Astrocyte (in vitro differentiated cells and primary cell): ENCODE results near the gene MEGF11. TPM values are rescaled to one million over a fixed set of nuclear protein-coding genes. Genes with fewer than 3 reads are reported as not detected.

Experiments used
- DNase-seq: peaks from one replicate; pipeline ENCODE4 v3.0.0-alpha.2; 2010; ENCODE audit warnings: low read depth
- FAIRE-seq: peaks from 2 replicates; lab custom pipeline; 2011; peaks lifted over from hg19 to GRCh38; lab: Jason Lieb, UNC
- H2AFZ ChIP-seq: 2 replicates; pipeline ENCODE4 v1.6.0; 2012; ENCODE audit warnings: low read depth, low read length, inconsistent platforms
- H3K27ac ChIP-seq: 2 replicates; pipeline ENCODE4 v1.5.1; 2011; ENCODE audit warnings: low read depth, low read length, inconsistent platforms
- H3K27me3 ChIP-seq: 2 replicates; pipeline ENCODE4 v1.6.0; 2011; ENCODE audit warnings: low read length, inconsistent platforms; ENCODE audit not compliant: insufficient read depth
- H3K36me3 ChIP-seq: 2 replicates; pipeline ENCODE4 v1.5.1; 2011; ENCODE audit warnings: low read length, inconsistent platforms; ENCODE audit not compliant: insufficient read depth
- H3K4me1 ChIP-seq: 2 replicates; pipeline ENCODE4 v1.5.1; 2011; ENCODE audit warnings: low read length, inconsistent platforms; ENCODE audit not compliant: insufficient read depth
- H3K4me2 ChIP-seq: 2 replicates; pipeline ENCODE4 v1.6.0; 2012; ENCODE audit warnings: low read length, inconsistent platforms
- H3K4me3 ChIP-seq: 2 replicates; pipeline ENCODE4 v1.5.1; 2011; ENCODE audit warnings: low read depth, mild to moderate bottlenecking, low read length, inconsistent platforms; ENCODE audit not compliant: insufficient read depth
- H3K79me2 ChIP-seq: 2 replicates; pipeline ENCODE4 v1.6.0; 2012; ENCODE audit warnings: mild to moderate bottlenecking, low read length, inconsistent platforms; ENCODE audit not compliant: insufficient read depth
- H3K9ac ChIP-seq: 2 replicates; pipeline ENCODE4 v1.6.0; 2012; ENCODE audit warnings: mild to moderate bottlenecking, low read length, inconsistent platforms
- H3K9me3 ChIP-seq: 2 replicates; pipeline ENCODE4 v1.5.1; 2012; ENCODE audit warnings: low read depth, mild to moderate bottlenecking, low read length, inconsistent platforms; ENCODE audit not compliant: insufficient read depth
- H4K20me1 ChIP-seq: 2 replicates; pipeline ENCODE4 v1.6.0; 2012; ENCODE audit warnings: low read length, inconsistent platforms; ENCODE audit not compliant: insufficient read depth
- H3K27ac Mint-ChIP-seq: one replicate; pipeline ENCODE4 v1.8.0; 2021; ENCODE audit warnings: mild to moderate bottlenecking, mixed read lengths; ENCODE audit not compliant: unreplicated experiment
- H3K27me3 Mint-ChIP-seq: one replicate; pipeline ENCODE4 v1.8.0; 2021; ENCODE audit warnings: low read depth, mixed read lengths; ENCODE audit not compliant: unreplicated experiment
- H3K36me3 Mint-ChIP-seq: one replicate; pipeline ENCODE4 v1.8.0; 2021; ENCODE audit warnings: low read depth, mixed read lengths; ENCODE audit not compliant: unreplicated experiment
- H3K4me1 Mint-ChIP-seq: one replicate; pipeline ENCODE4 v1.8.0; 2021; ENCODE audit warnings: low read depth, mixed read lengths; ENCODE audit not compliant: unreplicated experiment
- H3K4me3 Mint-ChIP-seq: one replicate; pipeline ENCODE4 v1.8.0; 2021; ENCODE audit warnings: mild to moderate bottlenecking, moderate library complexity, mixed read lengths; ENCODE audit not compliant: unreplicated experiment
- H3K9me3 Mint-ChIP-seq: one replicate; pipeline ENCODE4 v1.8.0; 2021; ENCODE audit warnings: mild to moderate bottlenecking, mixed read lengths; ENCODE audit not compliant: unreplicated experiment
- CTCF ChIP-seq: IDR thresholded peaks from 2 replicates; pipeline ENCODE4 v1.5.1; 2011; ENCODE audit warnings: low read depth, mild to moderate bottlenecking, inconsistent platforms, low read length, moderate library complexity; ENCODE audit not compliant: insufficient read depth
- EZH2 ChIP-seq: IDR thresholded peaks from 2 replicates; pipeline ENCODE4 v1.6.1; 2012; ENCODE audit warnings: mild to moderate bottlenecking, low read length, inconsistent platforms; ENCODE audit not compliant: insufficient read depth
- total RNA-seq: library from RNA; stranded (reverse); gene quantifications from 2 replicates; pipeline ENCODE4 v1.2.1, GENCODE V29; 2021

MEGF11 gene
- total RNA-seq, 1 donor from 2014 or later: 0.16 TPM

DNA sequence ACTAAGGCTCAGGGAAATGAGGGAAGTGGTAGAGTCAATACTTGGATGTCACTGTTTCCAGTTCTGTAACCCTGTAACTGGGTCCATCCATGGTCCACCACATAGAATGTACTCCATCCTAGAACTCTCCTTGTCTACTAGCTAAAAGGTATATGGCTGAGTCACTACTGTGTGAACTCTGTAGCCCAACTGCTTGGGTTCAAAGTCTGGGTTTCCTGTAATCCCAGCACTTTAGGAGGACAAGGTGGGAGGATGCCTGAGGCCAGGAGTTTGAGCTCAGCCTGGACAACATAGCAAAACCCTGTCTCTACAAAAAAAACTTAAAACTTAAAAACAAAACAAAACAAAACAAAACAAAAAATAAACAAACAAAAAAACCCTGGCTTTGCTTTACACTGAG lies 34.5 kb upstream of the MEGF11 start:
- Histone ChIP-seq H3K27me3 (no peaks in the 10 kb centered on the region), H3K79me2 (no peaks in the 10 kb centered on the region), H3K4me3 (no peak overlapping the region), H3K9ac (no peak overlapping the region), H3K4me2 (no peak overlapping the region), H4K20me1 (no peaks in the 10 kb centered on the region), H3K36me3 (no peaks in the 10 kb centered on the region), H3K4me1 (peaks cover 2% of the 10 kb centered on the region), H3K27ac (no peak overlapping the region), H3K9me3 (no peaks in the 10 kb centered on the region), H2AFZ (no peak overlapping the region)
- DNase-seq (no peak), FAIRE-seq (no peak)
- no peak overlapping the region for H3K27ac Mint-ChIP-seq
- no peaks in the 10 kb centered on the region for H3K27me3 Mint-ChIP-seq
- no peaks in the 10 kb centered on the region for H3K9me3 Mint-ChIP-seq
- H3K36me3 Mint-ChIP-seq: no peaks in the 10 kb centered on the region
- H3K4me3 Mint-ChIP-seq: no peak overlapping the region
- no peak for TF ChIP-seq EZH2
- TF ChIP-seq CTCF: no peak
- peaks cover 1% of the 10 kb centered on the region for H3K4me1 Mint-ChIP-seq

DNA sequence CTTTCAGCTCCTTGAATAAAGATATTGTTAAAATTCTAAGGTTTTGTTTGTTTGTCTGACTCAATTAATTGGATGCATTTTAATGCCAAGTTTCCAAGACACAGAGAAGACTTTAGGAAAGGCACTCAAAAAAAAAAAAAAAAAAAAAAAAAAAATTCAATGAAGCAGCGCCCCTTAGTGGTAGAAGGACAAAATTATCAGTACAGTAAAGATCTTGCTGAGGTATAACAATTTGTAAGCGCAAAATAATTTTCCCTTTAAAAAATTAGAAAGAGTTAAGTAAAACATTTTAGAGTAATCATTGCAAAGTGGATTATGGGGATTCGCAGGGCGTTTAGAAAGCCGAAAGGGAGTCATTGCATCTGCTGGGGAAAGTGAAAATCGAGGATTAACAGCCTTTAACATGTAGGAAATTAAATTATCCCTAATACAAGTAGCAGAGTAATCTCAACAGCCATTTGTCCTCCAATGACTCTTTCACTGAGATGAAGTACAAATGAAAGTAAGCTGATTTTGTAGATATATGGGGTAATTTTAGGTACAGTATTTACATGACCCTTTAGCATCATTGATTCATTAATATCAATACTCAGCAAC lies 34.0 kb upstream of the MEGF11 start:
- Mint-ChIP-seq H3K36me3 (no peaks in the 10 kb centered on the region), H3K27me3 (no peaks in the 10 kb centered on the region), H3K27ac (no peak overlapping the region), H3K4me1 (peaks cover 1% of the 10 kb centered on the region), H3K4me3 (no peak overlapping the region), H3K9me3 (no peaks in the 10 kb centered on the region)
- no peaks in the 10 kb centered on the region for H4K20me1 ChIP-seq
- TF ChIP-seq CTCF (peak; percentile 71), EZH2 (no peak)
- H3K27ac ChIP-seq: no peak overlapping the region
- H3K79me2 ChIP-seq: no peaks in the 10 kb centered on the region
- no peak overlapping the region for H3K4me2 ChIP-seq
- H2AFZ ChIP-seq: no peak overlapping the region
- H3K4me1 ChIP-seq: no peaks in the 10 kb centered on the region
- no peaks in the 10 kb centered on the region for H3K9me3 ChIP-seq
- H3K36me3 ChIP-seq: no peaks in the 10 kb centered on the region
- DNase-seq (no peak), FAIRE-seq (no peak)
- no peak overlapping the region for H3K4me3 ChIP-seq
- H3K27me3 ChIP-seq: no peaks in the 10 kb centered on the region
- no peak overlapping the region for H3K9ac ChIP-seq

DNA sequence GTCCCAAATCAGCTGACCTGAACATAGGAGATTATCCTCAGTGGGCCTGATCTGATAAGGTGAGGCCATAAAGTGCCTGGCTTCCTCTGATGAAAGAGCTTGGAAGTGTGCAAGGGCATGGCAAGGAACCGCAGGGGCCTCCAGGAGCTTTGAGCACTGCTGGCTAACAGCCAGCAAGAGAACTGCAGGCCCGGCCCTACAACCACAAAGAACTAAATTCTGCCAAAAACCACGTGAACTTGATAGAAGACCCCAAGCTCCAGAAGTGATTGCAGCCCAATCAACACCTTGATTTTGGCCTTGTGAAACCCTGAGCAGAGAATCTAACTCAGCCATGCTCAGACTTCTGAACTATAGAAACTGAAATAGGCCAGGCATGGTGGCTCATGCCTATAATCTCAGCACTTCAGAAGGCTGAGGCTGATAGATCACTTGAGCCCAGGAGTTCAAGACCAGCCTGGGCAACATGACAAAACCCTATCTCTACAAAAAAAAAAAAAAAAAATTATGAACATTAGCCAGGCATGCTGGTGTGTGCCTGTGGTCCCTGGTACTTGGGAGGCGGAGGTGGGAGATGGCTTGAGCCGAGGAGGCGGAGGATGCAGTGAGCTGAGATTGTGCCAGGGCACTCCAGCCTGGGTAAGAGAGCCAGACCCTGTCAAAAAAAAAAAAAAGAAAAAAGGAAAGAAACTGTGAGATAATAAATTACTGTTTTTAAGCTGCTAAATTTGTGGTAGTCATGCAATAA lies 32.2 kb upstream of the MEGF11 start:
- H3K36me3 ChIP-seq: no peaks in the 10 kb centered on the region
- DNase-seq: no peak
- no peak overlapping the region for H3K4me3 Mint-ChIP-seq
- no peak overlapping the region for H3K27ac ChIP-seq
- H3K4me2 ChIP-seq: no peak overlapping the region
- H4K20me1 ChIP-seq: no peaks in the 10 kb centered on the region
- H2AFZ ChIP-seq: no peak overlapping the region
- no peaks in the 10 kb centered on the region for H3K4me1 ChIP-seq
- FAIRE-seq: no peak
- no peaks in the 10 kb centered on the region for H3K27me3 ChIP-seq
- no peaks in the 10 kb centered on the region for H3K9me3 ChIP-seq
- no peak overlapping the region for H3K9ac ChIP-seq
- H3K4me1 Mint-ChIP-seq: peaks cover 1% of the 10 kb centered on the region
- no peak overlapping the region for H3K27ac Mint-ChIP-seq
- H3K27me3 Mint-ChIP-seq: peaks cover 7% of the 10 kb centered on the region
- H3K4me3 ChIP-seq: no peak overlapping the region
- H3K79me2 ChIP-seq: no peaks in the 10 kb centered on the region
- H3K9me3 Mint-ChIP-seq: no peaks in the 10 kb centered on the region
- TF ChIP-seq CTCF (no peak), EZH2 (no peak)
- no peaks in the 10 kb centered on the region for H3K36me3 Mint-ChIP-seq
